BJ (cell line): Measurements from ENCODE around the gene ANKRD44. TPM values are rescaled to one million over a fixed set of nuclear protein-coding genes. Genes with fewer than 3 reads are reported as not detected.

ENCODE experiments used
- CTCF ChIA-PET: fragments of 350-600 bp; formaldehyde crosslinking; extraction: SDS; loops from one replicate; lab custom pipeline; 2021; ENCODE audit warnings: antibody characterized with exemption, inconsistent platforms; lab: Yijun Ruan, JAX
- POLR2A ChIA-PET: fragments of 300-600 bp; sonication (Branson Sonifier 250); formaldehyde crosslinking; extraction: SDS; loops from one replicate; lab custom pipeline; 2021; ENCODE audit warnings: antibody characterized with exemption; lab: Charles Lee
- DNase-seq: peaks from one replicate; pipeline ENCODE4 v3.0.0-alpha.2; 2011; ENCODE audit warnings: low read depth
- H3K27me3 ChIP-seq: 2 replicates; pipeline ENCODE4 v1.6.0; 2011; ENCODE audit warnings: low read length; ENCODE audit not compliant: control insufficient read depth, insufficient read depth
- H3K36me3 ChIP-seq: 2 replicates; pipeline ENCODE4 v1.5.1; 2011; ENCODE audit warnings: low read length; ENCODE audit not compliant: control insufficient read depth, insufficient read depth
- H3K4me3 ChIP-seq: 2 replicates; pipeline ENCODE4 v1.5.1; 2011; ENCODE audit warnings: low read depth, mild to moderate bottlenecking, control low read depth, low read length
- polyA plus RNA-seq: library from polyadenylated mRNA; depleted of rRNA; stranded (reverse); fragments of >200 nt; gene quantifications from 2 replicates; pipeline ENCODE4 v1.2.3, GENCODE V29; 2011
- TF ChIP-seq, protein P1 (sequence below): IDR thresholded peaks from 2 replicates; pipeline ENCODE4 v1.5.1; 2011; ENCODE audit warnings: low read depth, mild to moderate bottlenecking, control low read depth, inconsistent platforms, low read length, moderate library complexity; ENCODE audit not compliant: insufficient read depth

Gene ANKRD44
- polyA plus RNA-seq, 1 experiment: 12.4 TPM

DNA sequence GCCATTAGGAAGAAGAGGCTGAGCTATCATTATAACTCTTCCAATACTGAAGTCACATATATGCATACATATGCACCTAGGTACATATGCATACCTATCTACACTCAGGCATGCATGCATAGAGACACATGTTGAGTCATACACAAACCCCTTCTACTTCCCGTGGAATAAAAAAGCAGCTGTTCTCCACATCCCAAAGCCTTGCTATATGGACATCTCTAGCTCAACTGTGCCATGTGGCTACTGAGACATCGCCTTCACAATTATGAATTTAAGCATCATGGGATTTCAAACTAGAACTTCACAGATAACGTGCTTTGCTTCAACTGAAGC, 120.5 kb downstream of the ANKRD44 start:
- H3K36me3 ChIP-seq: no peaks in the 10 kb centered on the region
- no peak overlapping the region for H3K4me3 ChIP-seq
- ChIA-PET POLR2A (no interaction called here), CTCF (interaction anchor here (0.9 to 2.1 kb wide), 13 partner anchors 8 to 589 kb away, joined by 3 to 14 read pairs (median 6); no protein-coding TSS in a partner anchor)
- no peak for DNase-seq
- no peaks in the 10 kb centered on the region for H3K27me3 ChIP-seq
- TF ChIP-seq, protein P1, sequence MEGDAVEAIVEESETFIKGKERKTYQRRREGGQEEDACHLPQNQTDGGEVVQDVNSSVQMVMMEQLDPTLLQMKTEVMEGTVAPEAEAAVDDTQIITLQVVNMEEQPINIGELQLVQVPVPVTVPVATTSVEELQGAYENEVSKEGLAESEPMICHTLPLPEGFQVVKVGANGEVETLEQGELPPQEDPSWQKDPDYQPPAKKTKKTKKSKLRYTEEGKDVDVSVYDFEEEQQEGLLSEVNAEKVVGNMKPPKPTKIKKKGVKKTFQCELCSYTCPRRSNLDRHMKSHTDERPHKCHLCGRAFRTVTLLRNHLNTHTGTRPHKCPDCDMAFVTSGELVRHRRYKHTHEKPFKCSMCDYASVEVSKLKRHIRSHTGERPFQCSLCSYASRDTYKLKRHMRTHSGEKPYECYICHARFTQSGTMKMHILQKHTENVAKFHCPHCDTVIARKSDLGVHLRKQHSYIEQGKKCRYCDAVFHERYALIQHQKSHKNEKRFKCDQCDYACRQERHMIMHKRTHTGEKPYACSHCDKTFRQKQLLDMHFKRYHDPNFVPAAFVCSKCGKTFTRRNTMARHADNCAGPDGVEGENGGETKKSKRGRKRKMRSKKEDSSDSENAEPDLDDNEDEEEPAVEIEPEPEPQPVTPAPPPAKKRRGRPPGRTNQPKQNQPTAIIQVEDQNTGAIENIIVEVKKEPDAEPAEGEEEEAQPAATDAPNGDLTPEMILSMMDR: no peak

DNA sequence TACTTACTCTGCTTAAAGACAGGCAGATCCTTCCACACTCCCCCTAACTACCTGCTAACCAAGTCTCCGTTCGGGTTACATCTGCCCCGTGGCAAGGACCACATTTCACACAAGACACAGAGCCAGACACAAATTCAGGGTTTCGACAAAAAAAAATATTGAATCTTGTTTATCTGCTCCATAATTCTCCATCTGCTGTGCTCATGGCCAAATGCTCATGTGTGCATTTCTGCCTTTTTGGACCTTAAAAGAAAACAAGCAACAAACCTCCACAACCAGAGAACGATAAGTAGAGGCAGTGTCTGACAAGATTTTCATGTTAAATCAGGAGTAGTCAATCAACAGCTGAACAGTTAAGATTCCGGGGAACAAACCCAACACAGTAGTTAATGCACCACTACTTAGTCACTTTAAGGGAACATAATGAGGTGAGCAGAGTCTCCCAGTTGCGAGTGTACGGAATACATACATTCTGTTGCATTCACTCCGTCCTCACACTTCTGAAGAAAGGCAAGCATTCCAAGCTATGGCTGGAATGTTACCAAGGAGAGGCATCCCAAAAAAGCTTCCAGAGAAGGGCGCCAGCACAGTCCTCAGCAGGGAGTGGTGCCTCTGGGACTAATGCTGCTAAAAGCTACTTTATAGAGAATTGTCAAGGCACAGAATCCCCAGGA, 121.0 kb downstream of the ANKRD44 start:
- H3K27me3 ChIP-seq: no peaks in the 10 kb centered on the region
- ChIA-PET POLR2A (no interaction called here), CTCF (interaction anchor here (1.2 to 2.0 kb wide), 7 partner anchors 15 to 589 kb away, joined by 3 to 12 read pairs (median 6); no protein-coding TSS in a partner anchor)
- H3K4me3 ChIP-seq: no peak overlapping the region
- DNase-seq: no peak
- TF ChIP-seq, protein P1: no peak
- no peaks in the 10 kb centered on the region for H3K36me3 ChIP-seq

DNA sequence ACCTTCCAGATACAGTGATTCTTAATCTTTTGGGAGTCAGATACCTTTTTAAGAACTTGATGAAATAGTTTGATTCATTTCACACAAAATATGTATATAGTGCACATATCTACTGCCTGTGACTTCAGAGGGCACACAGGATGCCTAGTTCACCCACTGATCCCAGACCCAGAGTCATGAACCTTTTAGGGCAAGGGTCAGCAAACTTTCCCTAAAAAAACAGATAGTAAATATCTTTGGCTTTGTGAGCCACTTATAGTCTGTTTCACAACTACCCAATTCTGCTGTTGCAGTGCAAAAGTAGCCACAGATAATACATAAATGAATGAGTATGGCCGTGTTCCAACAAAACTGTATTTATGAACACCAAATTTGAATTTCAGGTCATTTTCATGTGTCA, 124.9 kb downstream of the ANKRD44 start:
- CTCF ChIA-PET: interaction anchor here (1.8 kb wide), 1 partner anchor 72 kb away, joined by 9 read pairs; no protein-coding TSS in a partner anchor

DNA sequence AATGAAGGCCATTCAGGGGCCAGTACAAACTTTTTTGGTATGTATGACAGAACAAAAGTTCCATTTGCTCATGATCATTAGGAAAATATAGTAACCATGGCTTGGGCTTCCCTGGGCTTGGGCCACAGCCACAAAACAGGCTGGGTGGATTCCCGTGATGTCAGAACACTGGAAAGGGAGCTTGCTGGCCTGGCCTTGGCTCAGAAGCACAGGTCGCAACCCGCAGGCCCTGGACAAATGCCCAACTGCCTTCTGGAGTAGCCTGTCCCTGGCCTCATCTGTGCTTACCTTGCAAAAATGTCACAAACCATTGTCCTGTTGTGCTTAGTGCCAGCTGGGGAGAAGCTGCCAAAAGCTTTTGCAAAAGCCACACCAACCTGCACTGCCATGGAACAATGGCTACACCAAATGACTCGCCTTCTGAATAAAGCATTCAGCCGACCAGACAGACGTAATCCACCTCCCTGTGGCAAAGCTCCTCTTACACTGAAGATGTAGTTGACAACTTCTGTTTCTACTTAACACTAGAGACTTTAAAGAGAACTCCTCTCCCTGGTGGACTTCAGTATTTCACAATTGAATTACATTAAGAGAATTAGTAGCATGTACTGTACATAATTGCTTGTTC, 125.5 kb downstream of the ANKRD44 start:
- Histone ChIP-seq H3K4me3 (no peak overlapping the region), H3K27me3 (no peaks in the 10 kb centered on the region), H3K36me3 (no peaks in the 10 kb centered on the region)
- ChIA-PET CTCF (interaction anchor here (0.8 to 1.8 kb wide), 2 partner anchors 72 to 126 kb away, joined by 3 to 9 read pairs; no protein-coding TSS in a partner anchor), POLR2A (no interaction called here)
- DNase-seq: no peak
- TF ChIP-seq, protein P1: no peak

More for the DNA sequence above, 124.9 kb downstream of the ANKRD44 start:
- POLR2A ChIA-PET: no interaction called here
- no peaks in the 10 kb centered on the region for H3K36me3 ChIP-seq
- no peak for DNase-seq
- H3K4me3 ChIP-seq: no peak overlapping the region
- TF ChIP-seq, protein P1: no peak
- H3K27me3 ChIP-seq: no peaks in the 10 kb centered on the region

DNA sequence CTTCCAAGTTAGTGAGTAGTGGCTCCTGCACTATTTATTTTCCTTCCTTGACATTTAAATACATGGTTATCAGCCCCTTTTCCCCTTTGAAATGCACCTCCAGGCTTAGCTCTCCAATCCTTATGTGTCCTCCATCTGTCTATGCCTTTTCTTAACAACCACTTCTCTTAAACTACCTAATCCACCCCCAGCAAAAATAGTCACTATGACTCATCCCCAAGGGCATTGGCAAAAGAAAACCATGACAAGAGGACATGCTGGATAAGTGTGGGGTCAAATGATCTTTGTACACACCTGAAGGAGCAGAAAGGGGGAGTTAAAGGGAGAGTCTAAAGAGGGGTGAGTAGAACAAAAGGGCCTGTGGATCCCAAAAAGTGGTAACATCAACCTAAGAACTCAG, 127.2 kb downstream of the ANKRD44 start:
- Histone ChIP-seq H3K4me3 (no peak overlapping the region), H3K27me3 (no peaks in the 10 kb centered on the region), H3K36me3 (no peaks in the 10 kb centered on the region)
- ChIA-PET CTCF (interaction anchor here (1.4 to 2.8 kb wide), 3 partner anchors 7 to 15 kb away, joined by 6 to 14 read pairs (median 7); no protein-coding TSS in a partner anchor), POLR2A (no interaction called here)
- no peak for DNase-seq
- TF ChIP-seq, protein P1: no peak
